ENCODE data around the gene NFIB. TPM values are rescaled to one million over a fixed set of nuclear protein-coding genes. Genes with fewer than 3 reads are reported as not detected.

NFIB gene
- total and polyA plus RNA-seq, 10 of the 15 experiments (the other 5 are each of a cell fraction or from before 2014, with no cell fraction given), result under 0.01 to 0.19 (median 0.05) TPM; not detected in 3

- H3K27ac ChIP-seq (ENCODE audit: control insufficient read depth, insufficient read depth), result no peak overlapping the region
- H3K27me3 ChIP-seq (replicated peaks in 1 of 2; ENCODE audit: control insufficient read depth in 2 of 2, insufficient read depth in 2 of 2, low read length in 1 of 2), result peaks cover 0 to 1% of the 10 kb centered on the region in 2 experiments; a peak in 1 of 4 replicates
- POLR2A ChIA-PET, result no interaction called here
- H4K20me1 ChIP-seq (ENCODE audit: control insufficient read depth, insufficient read depth), result no peaks in the 10 kb centered on the region
- ATAC-seq (no peak), FAIRE-seq (no peak), DNase-seq (ENCODE audit: low read depth, low spot score) (no peak)
- no peaks in the 10 kb centered on the region for H3K36me3 ChIP-seq (ENCODE audit: control insufficient read depth in 2 of 2, insufficient read depth in 2 of 2, low read length in 1 of 2)
- BruUV-seq (replicated peaks), result no TSS peak
- WGBS (ENCODE audit: insufficient coverage, insufficient replicate concordance, low lambda C conversion rate, missing lambda C conversion rate), result 0% methylated on average over 1 of the region's 1 CpG
- no peaks in the 10 kb centered on the region for H3K4me1 ChIP-seq (ENCODE audit: control insufficient read depth, insufficient read depth, low read length)
- H2AFZ ChIP-seq (ENCODE audit: control insufficient read depth, low read depth, low read length), result no peak overlapping the region
- CTCF ChIA-PET, result interaction anchor here (0.9 kb wide), 1 partner anchor 15 kb away, joined by 3 read pairs; no protein-coding TSS in a partner anchor
- RAD21 ChIA-PET (ENCODE audit: unreplicated experiment), result no interaction called here
- H3K4me2 ChIP-seq (ENCODE audit: control insufficient read depth, insufficient read depth), result no peak overlapping the region
- no peak overlapping the region for H3K4me3 ChIP-seq
- SMC1A ChIA-PET (ENCODE audit: uncharacterized antibody, unreplicated experiment), result no interaction called here
- no peaks in the 10 kb centered on the region for H3K9me3 ChIP-seq (replicated peaks; ENCODE audit: control insufficient read depth, insufficient read depth, low read length)
- in situ Hi-C loops (cut with MboI) (no loop called here), intact Hi-C loops (cut with micrococcal nuclease; ENCODE audit: unreplicated experiment) (no loop called here)
- no peak overlapping the region for H3K9ac ChIP-seq (ENCODE audit: control insufficient read depth, insufficient read depth, low read length)
- H3K79me2 ChIP-seq (ENCODE audit: control insufficient read depth, insufficient read depth, low read length), result no peaks in the 10 kb centered on the region
- no peak for TF ChIP-seq E2F4 (IDR thresholded peaks at IDR 0.05; ENCODE audit: low read depth, low read length)
- no peak for TF ChIP-seq CHD1 (IDR thresholded peaks at IDR 0.05; ENCODE audit: low read depth, low read length)
- TF ChIP-seq ZNF24 (IDR thresholded peaks at IDR 0.05), result no peak
- no peak for TF ChIP-seq TCF12 (IDR thresholded peaks at IDR 0.05; ENCODE audit: low read depth, low read length)
- TF ChIP-seq BCL3 (IDR thresholded peaks at IDR 0.05; ENCODE audit: borderline replicate concordance, insufficient read depth, low read depth, low read length, poor library complexity, severe bottlenecking), result no peak
- no peak for TF ChIP-seq CBX5 (IDR thresholded peaks at IDR 0.05; ENCODE audit: low read depth)
- TF ChIP-seq, protein P1, sequence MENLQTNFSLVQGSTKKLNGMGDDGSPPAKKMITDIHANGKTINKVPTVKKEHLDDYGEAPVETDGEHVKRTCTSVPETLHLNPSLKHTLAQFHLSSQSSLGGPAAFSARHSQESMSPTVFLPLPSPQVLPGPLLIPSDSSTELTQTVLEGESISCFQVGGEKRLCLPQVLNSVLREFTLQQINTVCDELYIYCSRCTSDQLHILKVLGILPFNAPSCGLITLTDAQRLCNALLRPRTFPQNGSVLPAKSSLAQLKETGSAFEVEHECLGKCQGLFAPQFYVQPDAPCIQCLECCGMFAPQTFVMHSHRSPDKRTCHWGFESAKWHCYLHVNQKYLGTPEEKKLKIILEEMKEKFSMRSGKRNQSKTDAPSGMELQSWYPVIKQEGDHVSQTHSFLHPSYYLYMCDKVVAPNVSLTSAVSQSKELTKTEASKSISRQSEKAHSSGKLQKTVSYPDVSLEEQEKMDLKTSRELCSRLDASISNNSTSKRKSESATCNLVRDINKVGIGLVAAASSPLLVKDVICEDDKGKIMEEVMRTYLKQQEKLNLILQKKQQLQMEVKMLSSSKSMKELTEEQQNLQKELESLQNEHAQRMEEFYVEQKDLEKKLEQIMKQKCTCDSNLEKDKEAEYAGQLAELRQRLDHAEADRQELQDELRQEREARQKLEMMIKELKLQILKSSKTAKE (IDR thresholded peaks at IDR 0.05; ENCODE audit: low read depth, poor library complexity, severe bottlenecking), result no peak
- no peak for TF ChIP-seq KAT2A (conservative IDR thresholded peaks at IDR 0.05; ENCODE audit: control insufficient read depth, low read depth, low read length)
- TF ChIP-seq LARP7 (IDR thresholded peaks at IDR 0.05), result no peak
- TF ChIP-seq TAF1 (IDR thresholded peaks at IDR 0.05; ENCODE audit: borderline replicate concordance, low read depth, low read length), result no peak
- TF ChIP-seq NR2C1 (IDR thresholded peaks at IDR 0.05), result no peak
- TF ChIP-seq, protein P2, sequence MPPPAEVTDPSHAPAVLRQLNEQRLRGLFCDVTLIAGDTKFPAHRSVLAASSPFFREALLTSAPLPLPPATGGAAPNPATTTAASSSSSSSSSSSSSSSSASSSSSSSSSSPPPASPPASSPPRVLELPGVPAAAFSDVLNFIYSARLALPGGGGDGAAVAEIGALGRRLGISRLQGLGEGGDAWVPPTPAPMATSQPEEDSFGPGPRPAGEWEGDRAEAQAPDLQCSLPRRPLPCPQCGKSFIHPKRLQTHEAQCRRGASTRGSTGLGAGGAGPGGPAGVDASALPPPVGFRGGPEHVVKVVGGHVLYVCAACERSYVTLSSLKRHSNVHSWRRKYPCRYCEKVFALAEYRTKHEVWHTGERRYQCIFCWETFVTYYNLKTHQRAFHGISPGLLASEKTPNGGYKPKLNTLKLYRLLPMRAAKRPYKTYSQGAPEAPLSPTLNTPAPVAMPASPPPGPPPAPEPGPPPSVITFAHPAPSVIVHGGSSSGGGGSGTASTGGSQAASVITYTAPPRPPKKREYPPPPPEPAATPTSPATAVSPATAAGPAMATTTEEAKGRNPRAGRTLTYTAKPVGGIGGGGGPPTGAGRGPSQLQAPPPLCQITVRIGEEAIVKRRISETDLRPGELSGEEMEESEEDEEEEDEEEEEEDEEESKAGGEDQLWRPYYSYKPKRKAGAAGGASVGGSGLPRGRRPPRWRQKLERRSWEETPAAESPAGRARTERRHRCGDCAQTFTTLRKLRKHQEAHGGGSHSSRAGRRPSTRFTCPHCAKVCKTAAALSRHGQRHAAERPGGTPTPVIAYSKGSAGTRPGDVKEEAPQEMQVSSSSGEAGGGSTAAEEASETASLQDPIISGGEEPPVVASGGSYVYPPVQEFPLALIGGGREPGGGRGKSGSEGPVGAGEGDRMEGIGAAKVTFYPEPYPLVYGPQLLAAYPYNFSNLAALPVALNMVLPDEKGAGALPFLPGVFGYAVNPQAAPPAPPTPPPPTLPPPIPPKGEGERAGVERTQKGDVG (CRISPR knock-in tag; IDR thresholded peaks at IDR 0.05), result no peak
- TF ChIP-seq, protein P3, sequence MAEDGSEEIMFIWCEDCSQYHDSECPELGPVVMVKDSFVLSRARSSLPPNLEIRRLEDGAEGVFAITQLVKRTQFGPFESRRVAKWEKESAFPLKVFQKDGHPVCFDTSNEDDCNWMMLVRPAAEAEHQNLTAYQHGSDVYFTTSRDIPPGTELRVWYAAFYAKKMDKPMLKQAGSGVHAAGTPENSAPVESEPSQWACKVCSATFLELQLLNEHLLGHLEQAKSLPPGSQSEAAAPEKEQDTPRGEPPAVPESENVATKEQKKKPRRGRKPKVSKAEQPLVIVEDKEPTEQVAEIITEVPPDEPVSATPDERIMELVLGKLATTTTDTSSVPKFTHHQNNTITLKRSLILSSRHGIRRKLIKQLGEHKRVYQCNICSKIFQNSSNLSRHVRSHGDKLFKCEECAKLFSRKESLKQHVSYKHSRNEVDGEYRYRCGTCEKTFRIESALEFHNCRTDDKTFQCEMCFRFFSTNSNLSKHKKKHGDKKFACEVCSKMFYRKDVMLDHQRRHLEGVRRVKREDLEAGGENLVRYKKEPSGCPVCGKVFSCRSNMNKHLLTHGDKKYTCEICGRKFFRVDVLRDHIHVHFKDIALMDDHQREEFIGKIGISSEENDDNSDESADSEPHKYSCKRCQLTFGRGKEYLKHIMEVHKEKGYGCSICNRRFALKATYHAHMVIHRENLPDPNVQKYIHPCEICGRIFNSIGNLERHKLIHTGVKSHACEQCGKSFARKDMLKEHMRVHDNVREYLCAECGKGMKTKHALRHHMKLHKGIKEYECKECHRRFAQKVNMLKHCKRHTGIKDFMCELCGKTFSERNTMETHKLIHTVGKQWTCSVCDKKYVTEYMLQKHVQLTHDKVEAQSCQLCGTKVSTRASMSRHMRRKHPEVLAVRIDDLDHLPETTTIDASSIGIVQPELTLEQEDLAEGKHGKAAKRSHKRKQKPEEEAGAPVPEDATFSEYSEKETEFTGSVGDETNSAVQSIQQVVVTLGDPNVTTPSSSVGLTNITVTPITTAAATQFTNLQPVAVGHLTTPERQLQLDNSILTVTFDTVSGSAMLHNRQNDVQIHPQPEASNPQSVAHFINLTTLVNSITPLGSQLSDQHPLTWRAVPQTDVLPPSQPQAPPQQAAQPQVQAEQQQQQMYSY (CRISPR knock-in tag; IDR thresholded peaks at IDR 0.05), result no peak
Observed at GRCh38 chr9:14236591-14236990, 77.3 kb downstream of the NFIB start.

All from GM12878 (cell line).